ENCODE measurements around the gene RPS27A. TPM values are rescaled to one million over a fixed set of nuclear protein-coding genes. Genes with fewer than 3 reads are reported as not detected.
"Not testable (repeated sequence)": the region's sequence is repeated elsewhere in the genome, so short reads cannot be mapped to it uniquely, and the experiment has no call there.

Gene RPS27A
- total RNA-seq: 425 TPM
- long read RNA-seq, transcript RPS27A-203 (5 exons, 796 nt): minor isoform, 33 of 362 reads
- long read RNA-seq, transcript RPS27A-201 (6 exons, 1,071 nt): major isoform, 321 of 362 reads
- long read RNA-seq, partial matches to known transcripts: 2 of 362 reads
- long read RNA-seq, other reads (novel, unspliced or antisense): 5 of 362 reads

GRCh38 chr2:55232084-55232862, at the start of gene RPS27A, which contains the start of gene CLHC1:
RPS27A (plus strand) TSS chr2:55232688; CDS start chr2:55232825, 137 bp downstream.
CLHC1 (minus strand) TSS chr2:55232293; CDS start chr2:55222411, 9,882 bp downstream.
- ATAC-seq: peak; percentile 96
- intact Hi-C loops (cut with micrococcal nuclease): no loop called here
- DNase-seq: peak; percentile 93

- intact Hi-C loops (cut with micrococcal nuclease): not testable (repeated sequence)
Measured at GRCh38 chr2:55186837-55187236, 45.7 kb upstream of the RPS27A start.

GRCh38 chr2:55191888-55192287, 40.6 kb upstream of the RPS27A start:
- DNase-seq; intact Hi-C loops (cut with micrococcal nuclease); ATAC-seq: not testable (repeated sequence)

More at GRCh38 chr2:55186837-55187236, 45.7 kb upstream of the RPS27A start:
- not testable (repeated sequence) for ATAC-seq, DNase-seq

GRCh38 chr2:55196526-55196925, 36.0 kb upstream of the RPS27A start:
- ATAC-seq (no peak), DNase-seq (no peak)
- intact Hi-C loops (cut with micrococcal nuclease): no loop called here

- ATAC-seq: no peak
Measured at GRCh38 chr2:55200416-55200815, 32.1 kb upstream of the RPS27A start.

GRCh38 chr2:55204536-55204935, 28.0 kb upstream of the RPS27A start:
- intact Hi-C loops (cut with micrococcal nuclease): no loop called here
- ATAC-seq (no peak), DNase-seq (no peak)

More at GRCh38 chr2:55200416-55200815, 32.1 kb upstream of the RPS27A start:
- intact Hi-C loops (cut with micrococcal nuclease): no loop called here
- DNase-seq: no peak

- intact Hi-C loops (cut with micrococcal nuclease): no loop called here
- DNase-seq (no peak), ATAC-seq (no peak)
Measured at GRCh38 chr2:55204950-55205349, 27.5 kb upstream of the RPS27A start.

GRCh38 chr2:55213822-55214221, 18.7 kb upstream of the RPS27A start:
- ATAC-seq (no peak), DNase-seq (no peak)
- intact Hi-C loops (cut with micrococcal nuclease): no loop called here

GRCh38 chr2:55223958-55224760, 8.3 kb upstream of the RPS27A start:
- intact Hi-C loops (cut with micrococcal nuclease): no loop called here
- peak; percentile 38 for DNase-seq
- ATAC-seq: peak; percentile 26

GRCh38 chr2:55224761-55225261, 7.7 kb upstream of the RPS27A start:
- DNase-seq (peak; percentile 58), ATAC-seq (peak; percentile 44)
- intact Hi-C loops (cut with micrococcal nuclease): no loop called here

GRCh38 chr2:55225481-55226020, 6.9 kb upstream of the RPS27A start:
- DNase-seq: no peak

GRCh38 chr2:55227437-55228225, 4.9 kb upstream of the RPS27A start:
- DNase-seq; ATAC-seq; intact Hi-C loops (cut with micrococcal nuclease): not testable (repeated sequence)

More at GRCh38 chr2:55225481-55226020, 6.9 kb upstream of the RPS27A start:
- intact Hi-C loops (cut with micrococcal nuclease): no loop called here
- no peak for ATAC-seq

GRCh38 chr2:55228226-55228563, 4.3 kb upstream of the RPS27A start:
- intact Hi-C loops (cut with micrococcal nuclease): no loop called here
- DNase-seq: no peak
- no peak for ATAC-seq

- ATAC-seq (no peak), DNase-seq (no peak)
- intact Hi-C loops (cut with micrococcal nuclease): no loop called here
Measured at GRCh38 chr2:55229221-55229620, 3.3 kb upstream of the RPS27A start.

- intact Hi-C loops (cut with micrococcal nuclease): no loop called here
- ATAC-seq: no peak
- DNase-seq: no peak
Measured at GRCh38 chr2:55230551-55230950, 1.9 kb upstream of the RPS27A start.

GRCh38 chr2:55231546-55232083, 873 bp upstream of the RPS27A start:
- intact Hi-C loops (cut with micrococcal nuclease): no loop called here
- DNase-seq: no peak
- no peak for ATAC-seq

GRCh38 chr2:55232863-55233657, 572 bp downstream of the RPS27A start:
- intact Hi-C loops (cut with micrococcal nuclease): no loop called here
- DNase-seq (peak; percentile 46), ATAC-seq (peak; percentile 4)

- DNase-seq (no peak), ATAC-seq (no peak)
- intact Hi-C loops (cut with micrococcal nuclease): no loop called here
Measured at GRCh38 chr2:55233658-55233940, 1.1 kb downstream of the RPS27A start.

Data from left ventricle myocardium superior (tissue), 1 donor.